Activated naive CD4-positive, alpha-beta T cell treated with anti-CD3 and anti-CD28 coated beads, Interleukin-2, amount 50 U/mL, for 24 hours (primary cell): ENCODE measurements around the gene ZNF730.
"Not testable (repeated sequence)": the region's sequence is repeated elsewhere in the genome, so short reads cannot be mapped to it uniquely, and the experiment has no call there.

Experiments
- H3K27ac Mint-ChIP-seq: one replicate; pipeline ENCODE4 v1.8.0; 2021; ENCODE audit warnings: mild to moderate bottlenecking, mixed read lengths
- H3K27me3 Mint-ChIP-seq: one replicate; pipeline ENCODE4 v1.8.0; 2021; ENCODE audit warnings: mixed read lengths
- H3K36me3 Mint-ChIP-seq: one replicate; pipeline ENCODE4 v1.8.0; 2021; ENCODE audit warnings: mixed read lengths
- H3K4me1 Mint-ChIP-seq: one replicate; pipeline ENCODE4 v1.8.0; 2021; ENCODE audit warnings: mixed read lengths
- H3K4me3 Mint-ChIP-seq: one replicate; pipeline ENCODE4 v1.8.0; 2021; ENCODE audit warnings: mild to moderate bottlenecking, mixed read lengths
- H3K9me3 Mint-ChIP-seq: one replicate; pipeline ENCODE4 v1.8.0; 2021; ENCODE audit warnings: mixed read lengths

Gene ZNF730

GRCh38 chr19:23116802-23117571, at the start of gene ZNF730:
Gene ZNF730, plus strand, starts transcription at chr19:23117025. Its CDS starts 149 bp downstream, at chr19:23117174.
- H3K4me1 Mint-ChIP-seq: peaks cover 12% of the 10 kb centered on the region
- H3K4me3 Mint-ChIP-seq: peak within 1 kb of the TSS; percentile 57
- H3K9me3 Mint-ChIP-seq: peaks cover 9% of the 10 kb centered on the region
- no peak within 1 kb of the TSS for H3K27ac Mint-ChIP-seq
- peaks cover 27% of the 10 kb centered on the region for H3K27me3 Mint-ChIP-seq
- H3K36me3 Mint-ChIP-seq: peaks cover 1% of the 10 kb centered on the region

- Mint-ChIP-seq H3K9me3 (peaks cover 27% of the 10 kb centered on the region), H3K4me1 (no peaks in the 10 kb centered on the region), H3K36me3 (peaks cover 19% of the 10 kb centered on the region), H3K4me3 (peak overlapping the region; percentile 24), H3K27ac (no peak overlapping the region), H3K27me3 (peaks cover 37% of the 10 kb centered on the region)
Measured at GRCh38 chr19:23070353-23071146, 46.3 kb upstream of the ZNF730 start.

- Mint-ChIP-seq H3K9me3 (peaks cover 27% of the 10 kb centered on the region), H3K27ac (no peak overlapping the region), H3K27me3 (peaks cover 40% of the 10 kb centered on the region), H3K36me3 (peaks cover 19% of the 10 kb centered on the region), H3K4me1 (peaks cover 4% of the 10 kb centered on the region), H3K4me3 (no peak overlapping the region)
Measured at GRCh38 chr19:23071147-23071511, 45.7 kb upstream of the ZNF730 start.

GRCh38 chr19:23075031-23075733, 41.6 kb upstream of the ZNF730 start:
- H3K4me1 Mint-ChIP-seq: peaks cover 7% of the 10 kb centered on the region
- no peak overlapping the region for H3K27ac Mint-ChIP-seq
- peaks cover 27% of the 10 kb centered on the region for H3K27me3 Mint-ChIP-seq
- H3K4me3 Mint-ChIP-seq: no peak overlapping the region
- peaks cover 14% of the 10 kb centered on the region for H3K36me3 Mint-ChIP-seq
- H3K9me3 Mint-ChIP-seq: peaks cover 17% of the 10 kb centered on the region

GRCh38 chr19:23077776-23078175, 39.0 kb upstream of the ZNF730 start:
- not testable (repeated sequence) for H3K4me3 Mint-ChIP-seq, H3K36me3 Mint-ChIP-seq, H3K4me1 Mint-ChIP-seq, H3K27ac Mint-ChIP-seq
- Mint-ChIP-seq H3K27me3 (peaks cover 16% of the 10 kb centered on the region), H3K9me3 (peaks cover 10% of the 10 kb centered on the region)

- H3K4me1 Mint-ChIP-seq: no peaks in the 10 kb centered on the region
- peaks cover 2% of the 10 kb centered on the region for H3K36me3 Mint-ChIP-seq
- peaks cover 18% of the 10 kb centered on the region for H3K9me3 Mint-ChIP-seq
- H3K27ac Mint-ChIP-seq: no peak overlapping the region
- H3K4me3 Mint-ChIP-seq: no peak overlapping the region
- no peaks in the 10 kb centered on the region for H3K27me3 Mint-ChIP-seq
Measured at GRCh38 chr19:23093832-23094231, 23.0 kb upstream of the ZNF730 start.

GRCh38 chr19:23095418-23095817, 21.4 kb upstream of the ZNF730 start:
- H3K36me3 Mint-ChIP-seq: peaks cover 6% of the 10 kb centered on the region
- H3K9me3 Mint-ChIP-seq: peaks cover 22% of the 10 kb centered on the region
- no peak overlapping the region for H3K27ac Mint-ChIP-seq
- no peaks in the 10 kb centered on the region for H3K27me3 Mint-ChIP-seq
- no peaks in the 10 kb centered on the region for H3K4me1 Mint-ChIP-seq
- H3K4me3 Mint-ChIP-seq: no peak overlapping the region

GRCh38 chr19:23098286-23098685, 18.5 kb upstream of the ZNF730 start:
- no peaks in the 10 kb centered on the region for H3K4me1 Mint-ChIP-seq
- H3K9me3 Mint-ChIP-seq: peaks cover 17% of the 10 kb centered on the region
- H3K27ac Mint-ChIP-seq: no peak overlapping the region
- no peak overlapping the region for H3K4me3 Mint-ChIP-seq
- no peaks in the 10 kb centered on the region for H3K27me3 Mint-ChIP-seq
- peaks cover 4% of the 10 kb centered on the region for H3K36me3 Mint-ChIP-seq

- Mint-ChIP-seq H3K4me3 (no peak overlapping the region), H3K4me1 (no peaks in the 10 kb centered on the region), H3K9me3 (peaks cover 17% of the 10 kb centered on the region), H3K36me3 (peaks cover 4% of the 10 kb centered on the region), H3K27me3 (no peaks in the 10 kb centered on the region), H3K27ac (no peak overlapping the region)
Measured at GRCh38 chr19:23098988-23099387, 17.8 kb upstream of the ZNF730 start.

- H3K4me1 Mint-ChIP-seq: no peaks in the 10 kb centered on the region
- no peak overlapping the region for H3K27ac Mint-ChIP-seq
- no peak overlapping the region for H3K4me3 Mint-ChIP-seq
- H3K27me3 Mint-ChIP-seq: no peaks in the 10 kb centered on the region
- peaks cover 17% of the 10 kb centered on the region for H3K9me3 Mint-ChIP-seq
- H3K36me3 Mint-ChIP-seq: peaks cover 4% of the 10 kb centered on the region
Measured at GRCh38 chr19:23099966-23100365, 16.9 kb upstream of the ZNF730 start.

- H3K4me3 Mint-ChIP-seq: no peak overlapping the region
- peaks cover 7% of the 10 kb centered on the region for H3K9me3 Mint-ChIP-seq
- no peaks in the 10 kb centered on the region for H3K4me1 Mint-ChIP-seq
- no peaks in the 10 kb centered on the region for H3K27me3 Mint-ChIP-seq
- H3K36me3 Mint-ChIP-seq: peaks cover 4% of the 10 kb centered on the region
- no peak overlapping the region for H3K27ac Mint-ChIP-seq
Measured at GRCh38 chr19:23101241-23101640, 15.6 kb upstream of the ZNF730 start.

GRCh38 chr19:23118400-23118799, 1.6 kb downstream of the ZNF730 start:
- Mint-ChIP-seq H3K4me3 (no peak overlapping the region), H3K4me1 (peaks cover 12% of the 10 kb centered on the region), H3K27ac (no peak overlapping the region)

GRCh38 chr19:23134211-23134610, 17.4 kb downstream of the ZNF730 start:
- H3K4me1 Mint-ChIP-seq: not testable (repeated sequence)

More at GRCh38 chr19:23118400-23118799, 1.6 kb downstream of the ZNF730 start:
- Mint-ChIP-seq H3K9me3 (peaks cover 13% of the 10 kb centered on the region), H3K27me3 (peaks cover 27% of the 10 kb centered on the region), H3K36me3 (peaks cover 1% of the 10 kb centered on the region)

GRCh38 chr19:23145617-23146415, 29.0 kb downstream of the ZNF730 start:
- Mint-ChIP-seq H3K27ac (no peak overlapping the region), H3K36me3 (peaks cover 9% of the 10 kb centered on the region), H3K4me3 (no peak overlapping the region), H3K4me1 (no peaks in the 10 kb centered on the region), H3K27me3 (no peaks in the 10 kb centered on the region), H3K9me3 (peaks cover 4% of the 10 kb centered on the region)

More at GRCh38 chr19:23134211-23134610, 17.4 kb downstream of the ZNF730 start:
- H3K27me3 Mint-ChIP-seq, H3K4me3 Mint-ChIP-seq, H3K9me3 Mint-ChIP-seq, H3K27ac Mint-ChIP-seq, H3K36me3 Mint-ChIP-seq: not testable (repeated sequence)

GRCh38 chr19:23160766-23161165, 43.9 kb downstream of the ZNF730 start:
- Mint-ChIP-seq H3K9me3 (peaks cover 21% of the 10 kb centered on the region), H3K27me3 (no peaks in the 10 kb centered on the region), H3K27ac (no peak overlapping the region)

More at GRCh38 chr19:23160766-23161165, 43.9 kb downstream of the ZNF730 start:
- Mint-ChIP-seq H3K36me3 (peaks cover 6% of the 10 kb centered on the region), H3K4me3 (no peak overlapping the region), H3K4me1 (no peaks in the 10 kb centered on the region)
